Muscle of leg (tissue), 11 donors: ENCODE data around the gene MLLT1. TPM values are rescaled to one million over a fixed set of nuclear protein-coding genes. Genes with fewer than 3 reads are reported as not detected.

Experiments
- DNase-seq: peaks from one replicate; pipeline ENCODE4 v3.0.0; 2013
- H3K27ac ChIP-seq: one replicate; pipeline ENCODE4 v1.5.1; 2013; ENCODE audit warnings: mild to moderate bottlenecking, low read length, control low read depth
- H3K27me3 ChIP-seq: one replicate; pipeline ENCODE4 v1.6.1; 2013; ENCODE audit warnings: low read length; ENCODE audit not compliant: control insufficient read depth, insufficient read depth
- H3K36me3 ChIP-seq: one replicate; pipeline ENCODE4 v1.6.1; 2013; ENCODE audit warnings: low read length; ENCODE audit not compliant: control insufficient read depth, insufficient read depth
- H3K4me1 ChIP-seq: one replicate; pipeline ENCODE4 v1.6.1; 2013; ENCODE audit warnings: low read length; ENCODE audit not compliant: control insufficient read depth, insufficient read depth
- H3K4me3 ChIP-seq: one replicate; pipeline ENCODE4 v1.5.1; 2013; ENCODE audit warnings: low read length, control low read depth
- H3K9me3 ChIP-seq: replicated peaks from 2 replicates; pipeline ENCODE4 v1.6.1; 2013; ENCODE audit warnings: low read depth, low read length; ENCODE audit not compliant: control insufficient read depth
- WGBS: methylation state at CpG from one replicate; pipeline ENCODE4 v1.1.5; 2013; ENCODE audit warnings: missing lambda C conversion rate; ENCODE audit not compliant: insufficient coverage; 5-methylcytosine and 5-hydroxymethylcytosine counted together
- polyA plus RNA-seq, 8 donors: library from polyadenylated mRNA; unstranded; fragments of 120-200 nt; gene quantifications; one replicate each; pipeline versions ENCODE4 v1.2.1 to v1.2.3, GENCODE V29; 2013; ENCODE audit warnings: inconsistent platforms in 1 of 8, low replicate concordance in 1 of 8; ENCODE audit not compliant: insufficient read length in 8 of 8, insufficient read depth in 1 of 8
- total RNA-seq: library from RNA; stranded (reverse); fragments of 120-200 nt; gene quantifications from one replicate; pipeline ENCODE4 v1.2.4, GENCODE V29; 2013

MLLT1 gene
- total and polyA plus RNA-seq, 9 donors, result 11.9 to 63.4 (median 56.4) TPM

DNA sequence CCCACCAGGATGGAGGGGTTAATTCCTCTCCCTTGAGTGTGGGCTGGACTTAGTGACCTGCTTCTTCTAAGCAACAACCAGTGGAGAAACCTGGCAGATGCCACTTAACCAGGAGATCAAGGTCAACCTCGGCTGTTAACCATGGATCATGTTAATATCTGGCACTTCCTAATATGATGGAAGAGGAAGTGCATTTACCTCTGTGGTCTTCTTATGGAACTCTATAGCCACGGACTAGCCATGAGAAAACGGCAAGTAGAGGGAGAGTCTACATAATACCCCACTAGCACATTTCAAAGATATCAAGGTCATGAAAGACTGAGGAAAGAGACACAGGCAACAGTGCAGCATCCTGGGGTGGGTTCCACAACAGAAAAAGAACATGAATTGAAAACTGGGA is 31.4 kb downstream of the MLLT1 start:
- H3K4me3 ChIP-seq, result no peak overlapping the region
- no peak overlapping the region for H3K27ac ChIP-seq
- H3K9me3 ChIP-seq, result peaks cover 12% of the 10 kb centered on the region
- H3K27me3 ChIP-seq, result no peaks in the 10 kb centered on the region
- DNase-seq, result no peak
- H3K4me1 ChIP-seq, result peaks cover 6% of the 10 kb centered on the region
- no CpG with 5 or more reads among the region's 3 CpGs for WGBS
- H3K36me3 ChIP-seq, result peaks cover 5% of the 10 kb centered on the region

DNA sequence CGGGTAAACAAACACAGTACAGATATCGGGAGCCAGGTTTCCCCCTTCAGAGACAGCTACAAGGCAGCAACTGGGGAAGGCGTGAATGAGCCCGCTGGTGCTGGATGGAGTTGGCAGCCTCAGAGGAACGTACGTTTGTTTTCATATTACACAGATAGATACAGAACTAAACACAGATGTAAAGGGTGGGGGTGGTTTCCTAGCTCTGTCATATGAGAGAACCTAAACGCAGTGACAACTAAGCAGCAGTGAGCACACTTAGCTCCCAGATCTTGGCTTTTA is 32.8 kb downstream of the MLLT1 start:
- H3K27ac ChIP-seq, result no peak overlapping the region
- no peak overlapping the region for H3K4me3 ChIP-seq
- H3K36me3 ChIP-seq, result peaks cover 5% of the 10 kb centered on the region
- H3K9me3 ChIP-seq, result peaks cover 12% of the 10 kb centered on the region
- peaks cover 19% of the 10 kb centered on the region for H3K4me1 ChIP-seq
- WGBS, result 95% methylated on average over 2 of the region's 7 CpGs
- no peaks in the 10 kb centered on the region for H3K27me3 ChIP-seq
- DNase-seq, result no peak

- no peak for DNase-seq
- peaks cover 25% of the 10 kb centered on the region for H3K4me1 ChIP-seq
- peaks cover 12% of the 10 kb centered on the region for H3K9me3 ChIP-seq
- H3K27ac ChIP-seq, result no peak overlapping the region
- WGBS, result 94% methylated on average over 13 of the region's 20 CpGs
- no peaks in the 10 kb centered on the region for H3K27me3 ChIP-seq
- no peak overlapping the region for H3K4me3 ChIP-seq
- peaks cover 5% of the 10 kb centered on the region for H3K36me3 ChIP-seq
Observed at GRCh38 chr19:6246174-6247006, 33.4 kb downstream of the MLLT1 start.

DNA sequence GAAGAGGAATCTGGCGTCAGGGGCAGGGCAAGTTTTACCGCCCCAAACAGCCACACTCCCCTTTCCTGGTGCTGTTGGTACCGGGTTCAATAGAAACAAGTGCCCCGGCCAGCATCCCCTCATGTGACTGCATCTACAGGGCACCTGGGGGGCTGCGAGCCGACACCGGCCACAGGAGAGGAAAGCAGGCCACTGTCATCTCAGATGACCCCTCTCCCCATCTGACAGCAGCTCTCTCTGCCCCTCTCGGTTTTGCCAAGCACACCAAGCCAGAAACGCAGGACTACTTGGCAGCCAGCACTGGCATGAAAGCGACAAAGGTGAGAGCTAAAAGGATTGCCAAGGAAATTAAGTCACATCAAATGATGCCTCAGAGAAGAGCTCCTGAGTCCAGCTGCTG is 37.1 kb downstream of the MLLT1 start:
- peaks cover 5% of the 10 kb centered on the region for H3K36me3 ChIP-seq
- WGBS, result 47% methylated on average over 9 of the region's 10 CpGs
- H3K27me3 ChIP-seq, result no peaks in the 10 kb centered on the region
- peaks cover 12% of the 10 kb centered on the region for H3K9me3 ChIP-seq
- no peak overlapping the region for H3K4me3 ChIP-seq
- no peak for DNase-seq
- H3K4me1 ChIP-seq, result peaks cover 61% of the 10 kb centered on the region
- no peak overlapping the region for H3K27ac ChIP-seq

GRCh38 chr19:6241680-6242377 is 37.9 kb downstream of the MLLT1 start:
- WGBS, result 71% methylated on average over 16 of the region's 25 CpGs
- H3K27ac ChIP-seq, result no peak overlapping the region
- peaks cover 4% of the 10 kb centered on the region for H3K36me3 ChIP-seq
- H3K9me3 ChIP-seq, result peaks cover 11% of the 10 kb centered on the region
- H3K4me1 ChIP-seq, result peaks cover 66% of the 10 kb centered on the region
- no peak for DNase-seq
- no peak overlapping the region for H3K4me3 ChIP-seq
- no peaks in the 10 kb centered on the region for H3K27me3 ChIP-seq

- no peak overlapping the region for H3K4me3 ChIP-seq
- H3K36me3 ChIP-seq, result no peaks in the 10 kb centered on the region
- peaks cover 3% of the 10 kb centered on the region for H3K9me3 ChIP-seq
- WGBS, result 78% methylated on average over 12 of the region's 12 CpGs
- H3K27me3 ChIP-seq, result no peaks in the 10 kb centered on the region
- peaks cover 72% of the 10 kb centered on the region for H3K4me1 ChIP-seq
- DNase-seq, result no peak
- H3K27ac ChIP-seq, result peak overlapping the region; percentile 2
Observed at GRCh38 chr19:6241056-6241455, 38.7 kb downstream of the MLLT1 start.

- Histone ChIP-seq H3K4me1 (peaks cover 82% of the 10 kb centered on the region), H3K9me3 (no peaks in the 10 kb centered on the region), H3K36me3 (no peaks in the 10 kb centered on the region), H3K4me3 (no peak overlapping the region), H3K27ac (peak overlapping the region; percentile 31), H3K27me3 (no peaks in the 10 kb centered on the region)
- WGBS, result 81% methylated on average over 9 of the region's 24 CpGs
- no peak for DNase-seq
Observed at GRCh38 chr19:6239871-6240676, 39.7 kb downstream of the MLLT1 start.

- H3K4me1 ChIP-seq, result peaks cover 83% of the 10 kb centered on the region
- H3K9me3 ChIP-seq, result no peaks in the 10 kb centered on the region
- no peak for DNase-seq
- no peaks in the 10 kb centered on the region for H3K36me3 ChIP-seq
- H3K27me3 ChIP-seq, result no peaks in the 10 kb centered on the region
- H3K4me3 ChIP-seq, result no peak overlapping the region
- H3K27ac ChIP-seq, result peak overlapping the region; percentile 77
- 70% methylated on average over 5 of the region's 11 CpGs for WGBS
Observed at GRCh38 chr19:6239401-6239844, 40.4 kb downstream of the MLLT1 start.

DNA sequence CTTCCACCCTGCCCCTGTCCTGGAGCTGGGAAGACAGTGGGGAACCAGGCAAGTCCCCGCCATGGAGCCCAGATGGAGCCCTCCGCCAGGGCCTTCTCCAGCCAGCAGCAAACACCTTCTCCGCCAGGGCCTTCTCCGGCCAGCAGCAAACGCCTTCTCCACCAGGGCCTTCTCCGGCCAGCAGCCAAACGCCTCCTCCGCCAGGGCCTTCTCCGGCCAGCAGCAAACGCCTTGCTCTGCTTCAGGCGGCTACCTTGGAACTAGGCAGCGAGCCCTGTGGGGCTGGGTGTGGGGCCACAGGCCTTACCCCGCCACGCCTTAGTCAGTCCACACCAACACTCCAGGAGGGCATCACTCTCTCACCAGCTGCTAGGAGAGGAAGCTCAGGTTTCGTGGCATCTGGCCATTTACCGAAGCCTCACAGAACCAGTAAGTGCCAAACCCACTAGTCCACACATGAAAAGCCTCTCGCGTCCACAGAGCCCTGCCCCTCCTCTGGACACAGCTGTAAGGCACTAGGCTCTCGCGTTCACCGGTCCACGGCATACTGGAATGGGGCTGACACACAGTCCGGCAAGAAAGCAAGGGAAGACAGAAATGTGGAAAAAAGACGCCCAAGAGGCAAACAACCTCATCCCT is 41.0 kb downstream of the MLLT1 start:
- Histone ChIP-seq H3K4me3 (no peak overlapping the region), H3K27ac (peak overlapping the region; percentile 77), H3K36me3 (no peaks in the 10 kb centered on the region), H3K9me3 (no peaks in the 10 kb centered on the region), H3K27me3 (no peaks in the 10 kb centered on the region), H3K4me1 (peaks cover 89% of the 10 kb centered on the region)
- WGBS, result 26% methylated on average over 18 of the region's 24 CpGs
- peak; percentile 85 for DNase-seq
